ENCODE data around the gene COQ5. TPM values are rescaled to one million over a fixed set of nuclear protein-coding genes. Genes with fewer than 3 reads are reported as not detected.
A peak's percentile ranks its signal among the peaks of the same experiment; 100 is the strongest.
"Not testable (repeated sequence)": the region's sequence is repeated elsewhere in the genome, so short reads cannot be mapped to it uniquely, and the experiment has no call there.

Gene COQ5
- total RNA-seq, 3 donors from 2014 or later: 23.6 to 29.9 (median 26.4) TPM

GRCh38 chr12:120498870-120499515 lies 30.0 kb downstream of the COQ5 start:
- H3K9me3 Mint-ChIP-seq: no peaks in the 10 kb centered on the region
- H3K4me1 Mint-ChIP-seq (ENCODE audit: low read depth): peaks cover 29% of the 10 kb centered on the region
- H3K36me3 Mint-ChIP-seq (ENCODE audit: insufficient read depth): peaks cover 28% of the 10 kb centered on the region
- H3K4me3 Mint-ChIP-seq: no peak overlapping the region
- H3K27me3 Mint-ChIP-seq (ENCODE audit: low read depth): no peaks in the 10 kb centered on the region
- ATAC-seq (no peak), DNase-seq (no peak)

GRCh38 chr12:120497524-120498150 lies 31.3 kb downstream of the COQ5 start:
- H3K9me3 Mint-ChIP-seq: no peaks in the 10 kb centered on the region
- no peaks in the 10 kb centered on the region for H3K27me3 Mint-ChIP-seq (ENCODE audit: low read depth)
- no peak for ATAC-seq
- peaks cover 21% of the 10 kb centered on the region for H3K36me3 Mint-ChIP-seq (ENCODE audit: insufficient read depth)
- no peak for DNase-seq
- H3K4me3 Mint-ChIP-seq: peak overlapping the region; percentile 94
- peaks cover 29% of the 10 kb centered on the region for H3K4me1 Mint-ChIP-seq (ENCODE audit: low read depth)

- ATAC-seq (peak; percentile 32 to 33), DNase-seq (peak; percentile 39)
- Mint-ChIP-seq H3K36me3 (ENCODE audit: insufficient read depth) (peaks cover 21% of the 10 kb centered on the region), H3K27me3 (ENCODE audit: low read depth) (no peaks in the 10 kb centered on the region), H3K9me3 (no peaks in the 10 kb centered on the region), H3K4me3 (peak overlapping the region; percentile 94), H3K4me1 (ENCODE audit: low read depth) (peaks cover 29% of the 10 kb centered on the region)
Observed at GRCh38 chr12:120496413-120497340, 32.3 kb downstream of the COQ5 start.

GRCh38 chr12:120495731-120496412 lies 33.1 kb downstream of the COQ5 start, which contains the start of gene DYNLL1:
Gene DYNLL1 (plus strand): TSS chr12:120496113. CDS start chr12:120496422, 309 bp downstream.
- H3K4me3 Mint-ChIP-seq: peak within 1 kb of the TSS; percentile 94
- peaks cover 21% of the 10 kb centered on the region for H3K36me3 Mint-ChIP-seq (ENCODE audit: insufficient read depth)
- no peaks in the 10 kb centered on the region for H3K9me3 Mint-ChIP-seq
- ATAC-seq (peak; percentile 97 to 98), DNase-seq (peak; percentile 96)
- H3K4me1 Mint-ChIP-seq (ENCODE audit: low read depth): peaks cover 29% of the 10 kb centered on the region
- no peaks in the 10 kb centered on the region for H3K27me3 Mint-ChIP-seq (ENCODE audit: low read depth)

GRCh38 chr12:120495186-120495730 lies 33.7 kb downstream of the COQ5 start:
- ATAC-seq (peak; percentile 6 to 12), DNase-seq (no peak)
- Mint-ChIP-seq H3K27me3 (ENCODE audit: low read depth) (no peaks in the 10 kb centered on the region), H3K36me3 (ENCODE audit: insufficient read depth) (peaks cover 18% of the 10 kb centered on the region), H3K4me1 (ENCODE audit: low read depth) (peaks cover 26% of the 10 kb centered on the region), H3K9me3 (no peaks in the 10 kb centered on the region), H3K4me3 (peak overlapping the region; percentile 94)

- no peaks in the 10 kb centered on the region for H3K27me3 Mint-ChIP-seq (ENCODE audit: low read depth)
- no peaks in the 10 kb centered on the region for H3K36me3 Mint-ChIP-seq (ENCODE audit: insufficient read depth)
- no peaks in the 10 kb centered on the region for H3K9me3 Mint-ChIP-seq
- no peak for ATAC-seq
- peaks cover 9% of the 10 kb centered on the region for H3K4me1 Mint-ChIP-seq (ENCODE audit: low read depth)
- no peak for DNase-seq
- H3K4me3 Mint-ChIP-seq: no peak overlapping the region
Observed at GRCh38 chr12:120490833-120491512, 38.0 kb downstream of the COQ5 start.

- Mint-ChIP-seq H3K4me1 (ENCODE audit: low read depth) (peaks cover 5% of the 10 kb centered on the region), H3K4me3 (no peak overlapping the region), H3K27me3 (ENCODE audit: low read depth) (no peaks in the 10 kb centered on the region), H3K9me3 (no peaks in the 10 kb centered on the region), H3K36me3 (ENCODE audit: insufficient read depth) (no peaks in the 10 kb centered on the region)
- ATAC-seq (no peak), DNase-seq (no peak)
Observed at GRCh38 chr12:120490325-120490724, 38.6 kb downstream of the COQ5 start.

- no peaks in the 10 kb centered on the region for H3K4me1 Mint-ChIP-seq (ENCODE audit: low read depth)
- H3K36me3 Mint-ChIP-seq (ENCODE audit: insufficient read depth): no peaks in the 10 kb centered on the region
- no peak for DNase-seq
- H3K4me3 Mint-ChIP-seq: no peak overlapping the region
- no peaks in the 10 kb centered on the region for H3K9me3 Mint-ChIP-seq
- ATAC-seq: no peak
- no peaks in the 10 kb centered on the region for H3K27me3 Mint-ChIP-seq (ENCODE audit: low read depth)
Observed at GRCh38 chr12:120489018-120489417, 39.9 kb downstream of the COQ5 start.

GRCh38 chr12:120488057-120488640 lies 40.8 kb downstream of the COQ5 start:
- H3K27me3 Mint-ChIP-seq (ENCODE audit: low read depth): no peaks in the 10 kb centered on the region
- H3K36me3 Mint-ChIP-seq (ENCODE audit: insufficient read depth): no peaks in the 10 kb centered on the region
- no peaks in the 10 kb centered on the region for H3K4me1 Mint-ChIP-seq (ENCODE audit: low read depth)
- no peak overlapping the region for H3K4me3 Mint-ChIP-seq
- H3K9me3 Mint-ChIP-seq: no peaks in the 10 kb centered on the region
- ATAC-seq (no peak), DNase-seq (no peak)

- H3K4me3 Mint-ChIP-seq; H3K27me3 Mint-ChIP-seq (ENCODE audit: low read depth); H3K9me3 Mint-ChIP-seq; H3K36me3 Mint-ChIP-seq (ENCODE audit: insufficient read depth); H3K4me1 Mint-ChIP-seq (ENCODE audit: low read depth); ATAC-seq; DNase-seq: not testable (repeated sequence)
Observed at GRCh38 chr12:120487552-120487951, 41.4 kb downstream of the COQ5 start.

- Mint-ChIP-seq H3K4me3 (no peak overlapping the region), H3K4me1 (ENCODE audit: low read depth) (peaks cover 2% of the 10 kb centered on the region), H3K9me3 (no peaks in the 10 kb centered on the region), H3K27me3 (ENCODE audit: low read depth) (no peaks in the 10 kb centered on the region), H3K36me3 (ENCODE audit: insufficient read depth) (no peaks in the 10 kb centered on the region)
- DNase-seq: no peak
- no peak for ATAC-seq
Observed at GRCh38 chr12:120485961-120486881, 42.7 kb downstream of the COQ5 start.

- ATAC-seq (no peak), DNase-seq (no peak)
- no peaks in the 10 kb centered on the region for H3K9me3 Mint-ChIP-seq
- peaks cover 13% of the 10 kb centered on the region for H3K4me1 Mint-ChIP-seq (ENCODE audit: low read depth)
- H3K27me3 Mint-ChIP-seq (ENCODE audit: low read depth): no peaks in the 10 kb centered on the region
- no peaks in the 10 kb centered on the region for H3K36me3 Mint-ChIP-seq (ENCODE audit: insufficient read depth)
- no peak overlapping the region for H3K4me3 Mint-ChIP-seq
Observed at GRCh38 chr12:120483621-120484020, 45.3 kb downstream of the COQ5 start.
